ENCODE results near the gene CACNB1.

- TF ChIP-seq BHLHE40 (IDR thresholded peaks at IDR 0.05; ENCODE audit: low read depth, low read length) (no peak), CEBPB (IDR thresholded peaks at IDR 0.05; ENCODE audit: low read depth, low read length) (no peak), CTCF (conservative IDR thresholded peaks at IDR 0.05; ENCODE audit: low read depth, low read length) (no peak), USF2 (IDR thresholded peaks at IDR 0.05; ENCODE audit: low read depth, low read length) (no peak), RAD21 (IDR thresholded peaks at IDR 0.05; ENCODE audit: low read length) (no peak), MXI1 (IDR thresholded peaks at IDR 0.05; ENCODE audit: borderline replicate concordance, low read depth, low read length) (no peak), POLR2A (IDR thresholded peaks at IDR 0.05; ENCODE audit: low read depth, low read length) (no peak), MAFK (IDR thresholded peaks at IDR 0.05; ENCODE audit: low read depth, low read length) (no peak)
Measured at GRCh38 chr17:39223907-39224777, 26.7 kb upstream of the CACNB1 start.

All from IMR-90 (cell line).